Inflammatory macrophage (primary cell): Measurements from ENCODE around the gene BCL2L1.
A peak's percentile ranks its signal among the peaks of the same experiment; 100 is the strongest.

Experiments used
- DNase-seq, 2 donors: peaks; one replicate each; pipeline ENCODE4 v3.0.0-alpha.2; 2020 to 2022

BCL2L1 gene

GRCh38 chr20:31723319-31724078 is 831 bp upstream of the BCL2L1 start:
- DNase-seq, result peak; percentile 96 to 98

- DNase-seq, result no peak
Observed at GRCh38 chr20:31723069-31723318, 326 bp upstream of the BCL2L1 start.

- no peak for DNase-seq
Observed at GRCh38 chr20:31721408-31722256, 1.0 kb downstream of the BCL2L1 start.

- DNase-seq, result no peak
Observed at GRCh38 chr20:31720486-31721407, 1.9 kb downstream of the BCL2L1 start.

- no peak for DNase-seq
Observed at GRCh38 chr20:31719644-31720485, 2.8 kb downstream of the BCL2L1 start.

GRCh38 chr20:31718952-31719643 is 3.6 kb downstream of the BCL2L1 start:
- peak; percentile 15 to 18 for DNase-seq

- DNase-seq, result no peak
Observed at GRCh38 chr20:31717478-31718201, 5.0 kb downstream of the BCL2L1 start.

GRCh38 chr20:31716818-31717477 is 5.7 kb downstream of the BCL2L1 start:
- DNase-seq, result no peak

GRCh38 chr20:31716351-31716750 is 6.3 kb downstream of the BCL2L1 start:
- no peak for DNase-seq

GRCh38 chr20:31715766-31716165 is 6.9 kb downstream of the BCL2L1 start:
- DNase-seq, result no peak

GRCh38 chr20:31713312-31714273 is 9.1 kb downstream of the BCL2L1 start:
- DNase-seq, result no peak

GRCh38 chr20:31712564-31713311 is 9.9 kb downstream of the BCL2L1 start:
- no peak for DNase-seq

GRCh38 chr20:31712112-31712553 is 10.5 kb downstream of the BCL2L1 start:
- no peak for DNase-seq

GRCh38 chr20:31711179-31712111 is 11.2 kb downstream of the BCL2L1 start:
- DNase-seq, result no peak

GRCh38 chr20:31710423-31711108 is 12.1 kb downstream of the BCL2L1 start:
- DNase-seq, result no peak

- DNase-seq, result no peak
Observed at GRCh38 chr20:31709939-31710338, 12.7 kb downstream of the BCL2L1 start.
